NB4 (cell line): Measurements from ENCODE around the gene GOLM1.

Experiments
- DNase-seq: peaks from one replicate; pipeline ENCODE4 v3.0.0; 2010; ENCODE audit warnings: low read depth
- H3K4me3 ChIP-seq: one replicate; pipeline ENCODE4 v1.5.1; 2011; ENCODE audit warnings: mild to moderate bottlenecking, low read depth, low read length, moderate library complexity
- MYC ChIP-seq: IDR thresholded peaks from 2 replicates; pipeline ENCODE4 v1.6.1; 2011; ENCODE audit warnings: low read depth, low read length
- POLR2A ChIP-seq: IDR thresholded peaks from 2 replicates; pipeline ENCODE4 v1.6.1; 2011; ENCODE audit warnings: mild to moderate bottlenecking; ENCODE audit not compliant: insufficient read length; ENCODE audit errors: extremely low read depth
- TF ChIP-seq, protein P1 (sequence below): IDR thresholded peaks from one replicate; pipeline ENCODE4 v1.5.1; 2012; ENCODE audit warnings: low read depth, low read length
- TF ChIP-seq, protein P2 (sequence below): IDR thresholded peaks from 2 replicates; pipeline ENCODE4 v1.6.1; 2011; ENCODE audit warnings: low read depth, low read length

The GOLM1 gene

DNA sequence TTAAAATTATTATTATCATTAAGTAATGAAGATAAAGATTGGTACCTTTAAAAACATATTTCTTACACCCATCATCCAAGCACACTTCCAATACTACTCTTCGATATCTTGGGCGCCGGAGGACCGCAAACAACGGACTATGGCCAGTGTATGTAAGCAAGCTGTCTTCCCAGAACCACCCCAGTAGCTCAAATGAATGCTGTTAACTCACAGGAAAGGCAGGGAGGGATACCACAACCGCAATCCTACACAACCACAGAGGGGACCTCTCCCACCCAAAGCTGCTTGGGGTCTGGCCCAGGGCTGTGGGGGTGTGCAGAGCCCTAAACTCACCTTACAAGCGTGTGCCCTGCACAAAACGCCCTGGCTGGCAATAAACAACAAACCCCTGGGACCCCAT is 20.6 kb downstream of the GOLM1 start:
- DNase-seq: no peak
- TF ChIP-seq POLR2A (no peak), MYC (no peak)
- TF ChIP-seq, protein P1, sequence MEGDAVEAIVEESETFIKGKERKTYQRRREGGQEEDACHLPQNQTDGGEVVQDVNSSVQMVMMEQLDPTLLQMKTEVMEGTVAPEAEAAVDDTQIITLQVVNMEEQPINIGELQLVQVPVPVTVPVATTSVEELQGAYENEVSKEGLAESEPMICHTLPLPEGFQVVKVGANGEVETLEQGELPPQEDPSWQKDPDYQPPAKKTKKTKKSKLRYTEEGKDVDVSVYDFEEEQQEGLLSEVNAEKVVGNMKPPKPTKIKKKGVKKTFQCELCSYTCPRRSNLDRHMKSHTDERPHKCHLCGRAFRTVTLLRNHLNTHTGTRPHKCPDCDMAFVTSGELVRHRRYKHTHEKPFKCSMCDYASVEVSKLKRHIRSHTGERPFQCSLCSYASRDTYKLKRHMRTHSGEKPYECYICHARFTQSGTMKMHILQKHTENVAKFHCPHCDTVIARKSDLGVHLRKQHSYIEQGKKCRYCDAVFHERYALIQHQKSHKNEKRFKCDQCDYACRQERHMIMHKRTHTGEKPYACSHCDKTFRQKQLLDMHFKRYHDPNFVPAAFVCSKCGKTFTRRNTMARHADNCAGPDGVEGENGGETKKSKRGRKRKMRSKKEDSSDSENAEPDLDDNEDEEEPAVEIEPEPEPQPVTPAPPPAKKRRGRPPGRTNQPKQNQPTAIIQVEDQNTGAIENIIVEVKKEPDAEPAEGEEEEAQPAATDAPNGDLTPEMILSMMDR: no peak
- TF ChIP-seq, protein P2, sequence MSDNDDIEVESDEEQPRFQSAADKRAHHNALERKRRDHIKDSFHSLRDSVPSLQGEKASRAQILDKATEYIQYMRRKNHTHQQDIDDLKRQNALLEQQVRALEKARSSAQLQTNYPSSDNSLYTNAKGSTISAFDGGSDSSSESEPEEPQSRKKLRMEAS: no peak

DNA sequence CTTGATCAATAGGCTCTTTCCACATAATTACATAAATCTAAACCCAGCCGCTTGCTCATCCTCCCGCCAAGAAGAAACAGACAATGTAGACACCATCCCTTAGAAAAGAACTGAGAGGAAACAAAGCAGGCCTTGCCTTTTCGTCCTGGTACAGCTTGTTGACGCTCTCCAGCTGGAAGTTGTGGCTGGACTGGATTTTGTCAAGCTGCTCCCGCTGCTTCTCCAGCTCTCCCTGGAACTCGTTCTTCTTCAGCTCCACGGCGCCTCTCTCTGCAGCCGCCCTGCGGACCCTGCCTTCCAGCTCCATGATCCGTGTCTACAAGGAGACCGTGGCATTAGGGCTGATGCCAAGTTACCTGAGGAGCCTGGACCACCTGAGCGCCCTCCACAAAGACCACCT is 22.1 kb downstream of the GOLM1 start:
- TF ChIP-seq, protein P2: no peak
- TF ChIP-seq POLR2A: no peak
- TF ChIP-seq MYC: no peak
- TF ChIP-seq, protein P1: no peak
- no peak for DNase-seq
- H3K4me3 ChIP-seq: no peak overlapping the region

More for the DNA sequence above, 20.6 kb downstream of the GOLM1 start:
- H3K4me3 ChIP-seq: no peak overlapping the region

DNA sequence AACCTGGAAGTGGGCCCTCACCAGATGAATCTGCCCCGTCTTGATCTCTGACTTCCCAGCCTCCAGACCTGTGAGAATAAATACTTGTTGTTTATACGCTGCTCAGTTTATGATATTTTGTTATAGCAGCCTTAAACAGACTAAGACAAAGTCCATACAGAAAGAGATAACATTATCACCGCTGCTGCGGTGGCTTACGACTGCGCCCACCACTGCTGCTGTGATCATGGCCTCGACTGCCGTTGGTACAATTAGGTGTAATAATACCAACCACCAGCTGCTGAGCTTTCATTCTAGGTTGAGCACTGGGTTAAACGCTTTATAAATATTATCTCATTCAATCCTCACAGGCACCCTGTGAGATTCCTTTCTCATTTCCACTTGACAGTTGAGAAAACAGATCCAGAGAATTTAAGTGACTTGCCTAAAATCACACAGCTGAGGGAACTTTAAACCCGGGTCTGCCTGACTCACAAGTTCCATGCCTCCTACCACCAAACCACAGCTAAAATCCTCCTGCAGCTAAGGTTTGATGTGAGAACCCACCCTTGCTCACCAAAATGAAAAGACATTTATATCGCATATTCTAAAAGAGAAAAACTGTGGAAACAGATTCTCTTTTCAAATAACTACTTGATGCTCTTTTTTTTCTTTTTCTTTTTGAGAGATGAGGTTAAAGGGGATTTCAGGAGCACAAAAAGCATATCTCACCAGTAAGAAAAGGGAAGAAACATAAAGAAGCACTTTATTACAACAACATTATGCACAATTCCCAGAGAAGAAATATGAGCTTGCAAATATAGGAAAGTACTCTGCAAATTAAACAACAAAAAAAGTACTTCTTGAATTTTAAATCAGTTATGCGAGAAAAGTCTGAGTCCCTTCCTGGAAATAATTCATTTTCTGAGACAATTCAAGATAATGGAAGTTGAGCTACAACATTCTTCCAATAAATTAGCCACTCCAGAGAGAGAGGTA is 23.9 kb downstream of the GOLM1 start:
- no peak for DNase-seq
- H3K4me3 ChIP-seq: no peak overlapping the region
- TF ChIP-seq POLR2A: no peak
- TF ChIP-seq, protein P1: no peak
- no peak for TF ChIP-seq MYC
- TF ChIP-seq, protein P2: no peak

DNA sequence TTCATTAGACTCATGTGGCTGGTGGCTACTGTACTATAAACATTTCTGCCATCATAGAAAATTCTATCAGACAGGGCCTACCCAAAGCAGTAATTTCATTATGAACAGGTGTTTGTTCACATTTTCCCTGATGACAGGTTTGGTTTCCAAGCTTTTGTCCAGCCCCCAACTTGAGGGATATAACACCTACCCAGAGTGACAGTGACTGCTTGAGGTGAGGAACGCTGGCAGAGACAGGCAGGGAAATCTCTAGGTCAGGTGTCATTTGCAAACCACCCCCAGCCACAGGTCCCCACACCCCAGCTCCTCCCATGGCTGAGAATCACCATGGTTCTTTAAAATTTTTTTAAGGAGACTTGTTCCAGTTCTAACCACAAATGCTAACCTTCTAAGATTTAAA is 25.5 kb downstream of the GOLM1 start:
- H3K4me3 ChIP-seq: no peak overlapping the region
- no peak for DNase-seq
- TF ChIP-seq, protein P2: no peak

DNA sequence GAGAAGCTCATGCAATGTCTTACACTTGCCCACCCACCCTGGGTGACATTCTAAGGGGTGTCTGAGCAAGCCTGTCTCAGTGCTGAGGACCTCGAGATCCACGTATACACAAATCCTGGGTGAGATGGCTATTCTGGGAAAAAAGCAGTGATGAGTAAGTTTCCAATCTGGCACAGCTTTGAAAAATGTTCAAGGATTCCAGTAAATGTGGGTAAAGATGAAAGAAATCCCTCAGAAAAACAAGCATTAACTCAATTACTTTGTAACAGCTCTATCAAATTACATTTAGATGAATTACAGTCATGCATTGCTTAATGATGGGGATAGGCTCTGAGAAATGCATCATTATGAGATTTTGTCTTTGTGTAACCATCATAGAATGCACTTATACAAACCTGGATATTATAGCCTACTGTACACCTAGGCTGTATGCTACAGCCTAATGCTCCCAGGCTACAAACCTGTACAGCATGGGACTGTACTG is 26.9 kb downstream of the GOLM1 start:
- TF ChIP-seq, protein P2: no peak
- TF ChIP-seq MYC (no peak), POLR2A (no peak)
- TF ChIP-seq, protein P1: no peak
- no peak overlapping the region for H3K4me3 ChIP-seq
- DNase-seq: no peak
